Lung (tissue), 12 donors: Measurements from ENCODE around the gene KRTAP5-2. TPM values are rescaled to one million over a fixed set of nuclear protein-coding genes. Genes with fewer than 3 reads are reported as not detected.

Source experiments
- ATAC-seq: fragments of 200-7000 bp; cut with Tn5 transposase; one replicate; pipeline ENCODE4 v1.9.1; 2020; ENCODE audit warnings: moderate number of reproducible peaks; ENCODE audit not compliant: insufficient read depth, low FRiP score
- DNase-seq, 3 donors: peaks; one replicate each; pipeline ENCODE4 v3.0.0-alpha.2; 2013 to 2017
- H3K27ac ChIP-seq, 2 donors: one replicate each; pipeline ENCODE4 v1.5.1; 2013; ENCODE audit warnings: mild to moderate bottlenecking in 2 of 2, moderate library complexity in 2 of 2, control low read depth in 1 of 2, inconsistent platforms in 1 of 2, low read depth in 1 of 2, low read length in 1 of 2
- H3K27me3 ChIP-seq, 3 donors: one replicate each; pipeline ENCODE4 v1.5.1; 2013; ENCODE audit warnings: low read length in 2 of 3; ENCODE audit not compliant: control insufficient read depth in 3 of 3, insufficient read depth in 3 of 3
- H3K36me3 ChIP-seq, 4 donors: one replicate each; pipeline ENCODE4 v1.5.1; 2013; ENCODE audit warnings: low read length in 4 of 4, mild to moderate bottlenecking in 1 of 4, moderate library complexity in 1 of 4; ENCODE audit not compliant: control insufficient read depth in 4 of 4, insufficient read depth in 4 of 4
- H3K4me1 ChIP-seq, 5 donors: one replicate each; pipeline ENCODE4 v1.5.1; 2013; ENCODE audit warnings: low read length in 5 of 5, mild to moderate bottlenecking in 2 of 5, moderate library complexity in 1 of 5; ENCODE audit not compliant: control insufficient read depth in 5 of 5, insufficient read depth in 5 of 5
- H3K4me3 ChIP-seq: one replicate; pipeline ENCODE4 v1.5.1; 2013; ENCODE audit warnings: mild to moderate bottlenecking, control low read depth, moderate library complexity
- H3K9ac ChIP-seq, 2 donors: one replicate each; pipeline ENCODE4 v1.5.1; 2013; ENCODE audit warnings: low read length in 2 of 2, control low read depth in 1 of 2; ENCODE audit not compliant: insufficient read depth in 1 of 2
- H3K9me3 ChIP-seq, 4 donors: one replicate each; pipeline ENCODE4 v1.5.1; 2013; ENCODE audit warnings: low read length in 3 of 4, mild to moderate bottlenecking in 1 of 4, moderate library complexity in 1 of 4; ENCODE audit not compliant: control insufficient read depth in 4 of 4, insufficient read depth in 3 of 4
- WGBS, 2 donors: extraction: QIAGEN DNeasy Blood & Tissue Kit; methylation state at CpG; one replicate each; pipeline ENCODE4 v1.1.7; 2013; 5-methylcytosine and 5-hydroxymethylcytosine counted together
- polyA plus RNA-seq, 2 donors: library from polyadenylated mRNA; stranded (reverse); fragments of 200-250 nt; gene quantifications; one replicate each; pipeline ENCODE4 v1.2.1, GENCODE V29; 2013
- total RNA-seq, 2 donors: library from RNA; depleted of rRNA in 1 of 2; stranded (reverse); fragments of >200 nt in 1 of 2; gene quantifications; one replicate each; pipeline ENCODE4 v1.2.1, GENCODE V29; 2014 to 2021
- TF ChIP-seq, protein P1 (sequence below): IDR thresholded peaks from 2 replicates; pipeline ENCODE4 v1.5.1; 2012; ENCODE audit warnings: mild to moderate bottlenecking; ENCODE audit errors: control extremely low read depth, extremely low read depth
- donor health status: control.
- donor health status: control.
- donor health status: Bipolar disorder and iron deficiency.
- donor health status: healthy.
- donor health status: DM: yes; HTN: yes; CAD: no.

The KRTAP5-2 gene
- total and polyA plus RNA-seq, 4 donors: 0.12 TPM; not detected in 3

DNA sequence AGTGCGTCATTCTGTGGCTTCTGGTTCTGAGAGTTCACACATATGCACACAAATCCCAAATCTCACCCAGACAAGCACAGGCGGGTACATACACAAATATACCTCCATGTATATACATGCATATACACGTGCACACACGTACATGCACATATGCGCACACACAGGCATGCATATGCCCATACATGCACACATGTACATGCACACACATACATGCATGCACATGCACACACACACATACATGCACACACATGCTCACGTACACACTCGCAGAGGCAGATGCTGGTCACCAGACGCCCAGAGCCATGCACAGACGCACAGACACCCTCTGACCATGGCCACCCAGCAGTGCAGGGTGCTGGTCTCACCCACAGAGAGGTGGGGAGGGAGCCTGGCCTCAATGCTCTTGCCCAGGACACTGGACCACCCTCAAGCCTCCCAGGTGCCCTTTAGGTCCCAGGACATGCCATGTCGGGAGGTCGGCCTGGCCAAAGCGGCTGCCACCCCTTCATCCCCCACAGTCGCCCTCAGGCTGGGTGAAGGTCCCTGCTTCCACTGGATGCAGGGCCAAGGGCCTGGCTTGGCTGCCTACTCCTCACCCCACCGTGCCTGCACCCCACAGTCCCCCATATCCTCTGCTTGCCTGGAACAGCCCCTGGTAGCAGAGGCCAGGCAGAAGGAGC lies 35.5 kb downstream of the KRTAP5-2 start:
- no peak overlapping the region for H3K4me3 ChIP-seq
- TF ChIP-seq, protein P1, sequence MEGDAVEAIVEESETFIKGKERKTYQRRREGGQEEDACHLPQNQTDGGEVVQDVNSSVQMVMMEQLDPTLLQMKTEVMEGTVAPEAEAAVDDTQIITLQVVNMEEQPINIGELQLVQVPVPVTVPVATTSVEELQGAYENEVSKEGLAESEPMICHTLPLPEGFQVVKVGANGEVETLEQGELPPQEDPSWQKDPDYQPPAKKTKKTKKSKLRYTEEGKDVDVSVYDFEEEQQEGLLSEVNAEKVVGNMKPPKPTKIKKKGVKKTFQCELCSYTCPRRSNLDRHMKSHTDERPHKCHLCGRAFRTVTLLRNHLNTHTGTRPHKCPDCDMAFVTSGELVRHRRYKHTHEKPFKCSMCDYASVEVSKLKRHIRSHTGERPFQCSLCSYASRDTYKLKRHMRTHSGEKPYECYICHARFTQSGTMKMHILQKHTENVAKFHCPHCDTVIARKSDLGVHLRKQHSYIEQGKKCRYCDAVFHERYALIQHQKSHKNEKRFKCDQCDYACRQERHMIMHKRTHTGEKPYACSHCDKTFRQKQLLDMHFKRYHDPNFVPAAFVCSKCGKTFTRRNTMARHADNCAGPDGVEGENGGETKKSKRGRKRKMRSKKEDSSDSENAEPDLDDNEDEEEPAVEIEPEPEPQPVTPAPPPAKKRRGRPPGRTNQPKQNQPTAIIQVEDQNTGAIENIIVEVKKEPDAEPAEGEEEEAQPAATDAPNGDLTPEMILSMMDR: no peak
- H3K9me3 ChIP-seq: no peaks in the 10 kb centered on the region
- DNase-seq (no peak), ATAC-seq (no peak)
- peaks cover 0 to 28% (median 0%) of the 10 kb centered on the region in 4 donors for H3K36me3 ChIP-seq
- H3K4me1 ChIP-seq: peaks cover 0 to 20% (median 16%) of the 10 kb centered on the region in 5 donors
- peaks cover 0 to 1% (median 0%) of the 10 kb centered on the region in 3 donors for H3K27me3 ChIP-seq
- no peak overlapping the region for H3K9ac ChIP-seq
- no peak overlapping the region for H3K27ac ChIP-seq
- WGBS, 2 donors: 92 to 95% methylated on average over 14 of the region's 14 CpGs

DNA sequence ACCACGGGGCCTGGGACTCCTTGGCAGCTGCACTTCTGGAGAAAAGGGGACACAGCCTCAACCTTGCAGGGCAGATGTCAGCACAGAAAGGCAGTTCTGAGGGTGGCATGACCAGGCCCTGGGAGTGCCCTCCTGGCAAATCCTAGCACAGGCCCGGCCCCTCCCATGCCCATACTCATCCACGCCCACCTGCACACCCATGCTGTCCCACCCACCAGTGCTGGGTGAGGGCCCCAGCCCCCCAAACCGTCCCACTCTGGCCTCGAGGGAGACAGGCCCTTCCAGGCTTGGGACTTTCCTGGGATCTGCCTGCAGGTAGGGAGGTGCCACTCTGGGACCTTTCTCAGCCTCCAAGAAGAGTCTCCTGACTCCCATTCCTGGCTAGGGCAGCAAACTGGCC lies 36.1 kb downstream of the KRTAP5-2 start:
- no peak for ATAC-seq
- Histone ChIP-seq H3K27ac (no peak overlapping the region), H3K9ac (no peak overlapping the region), H3K4me3 (no peak overlapping the region), H3K4me1 (peaks cover 0 to 20% (median 16%) of the 10 kb centered on the region in 5 donors), H3K36me3 (peaks cover 0 to 31% (median under 1%) of the 10 kb centered on the region in 4 donors), H3K27me3 (peaks cover 0 to 3% (median 0%) of the 10 kb centered on the region in 3 donors), H3K9me3 (no peaks in the 10 kb centered on the region)
- peak in 1 of 3 donors; percentile 8 for DNase-seq
- TF ChIP-seq, protein P1: no peak
- WGBS, 2 donors: 84 to 86% methylated on average over 5 of the region's 5 CpGs

DNA sequence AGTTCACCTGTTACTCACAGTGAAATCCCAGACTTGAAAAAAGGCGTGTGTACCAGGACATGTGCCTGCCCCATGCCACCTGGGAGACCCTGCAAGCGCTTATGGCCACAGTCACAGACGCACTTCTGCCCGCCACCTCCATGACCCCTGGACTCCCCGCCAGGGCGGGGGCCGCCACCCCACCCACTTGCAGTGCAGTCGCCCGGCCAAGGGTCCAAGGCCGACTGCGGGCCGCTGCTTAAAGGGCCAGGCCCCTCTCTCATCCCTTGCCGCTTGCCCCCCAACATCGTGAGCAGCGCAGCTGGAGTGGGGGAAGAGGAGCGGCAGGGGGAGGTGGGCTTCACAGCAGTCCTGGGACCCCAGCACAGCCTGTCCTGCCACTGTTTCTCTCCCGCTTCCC lies 36.8 kb downstream of the KRTAP5-2 start:
- H3K4me3 ChIP-seq: no peak overlapping the region
- no peak overlapping the region for H3K27ac ChIP-seq
- TF ChIP-seq, protein P1: no peak
- ATAC-seq: no peak
- peaks cover 0 to 20% (median 16%) of the 10 kb centered on the region in 5 donors for H3K4me1 ChIP-seq
- peaks cover 0 to 3% (median 0%) of the 10 kb centered on the region in 3 donors for H3K27me3 ChIP-seq
- DNase-seq: peak in 1 of 3 donors; percentile 11
- H3K9me3 ChIP-seq: no peaks in the 10 kb centered on the region
- H3K9ac ChIP-seq: no peak overlapping the region
- peaks cover 0 to 37% (median 2%) of the 10 kb centered on the region in 4 donors for H3K36me3 ChIP-seq
- 95 to 97% methylated on average over 17 of the region's 17 CpGs for WGBS, 2 donors
